ENCODE data around the gene NDUFV3. TPM values are rescaled to one million over a fixed set of nuclear protein-coding genes. Genes with fewer than 3 reads are reported as not detected.

The NDUFV3 gene
- total and polyA plus RNA-seq, 4 donors, result 17.7 to 45.1 (median 28.2) TPM

- Histone ChIP-seq H3K4me1 (ENCODE audit: control insufficient read depth in 5 of 5, insufficient read depth in 5 of 5, low read length in 5 of 5) (peaks cover 0 to 3% (median 0%) of the 10 kb centered on the region in 5 donors), H3K9me3 (ENCODE audit: control insufficient read depth in 4 of 4, insufficient read depth in 3 of 4, low read length in 3 of 4) (no peaks in the 10 kb centered on the region), H3K36me3 (ENCODE audit: control insufficient read depth in 4 of 4, insufficient read depth in 4 of 4, low read length in 4 of 4) (peaks cover 4 to 61% (median 10%) of the 10 kb centered on the region in 4 donors), H3K9ac (ENCODE audit: insufficient read depth in 1 of 2, low read length in 2 of 2) (no peak overlapping the region), H3K27me3 (ENCODE audit: control insufficient read depth in 3 of 3, insufficient read depth in 3 of 3, low read length in 2 of 3) (no peaks in the 10 kb centered on the region), H3K4me3 (no peak overlapping the region), H3K27ac (ENCODE audit: low read depth in 1 of 2, low read length in 1 of 2) (no peak overlapping the region)
- no peak for DNase-seq
- WGBS, 2 donors, result 71 to 78% methylated on average over 10 of the region's 10 CpGs
- ATAC-seq (ENCODE audit: insufficient read depth, low FRiP score), result no peak
- TF ChIP-seq CTCF (IDR thresholded peaks at IDR 0.05; ENCODE audit: control extremely low read depth, extremely low read depth), result no peak
Observed at GRCh38 chr21:42861311-42861847, 31.7 kb upstream of the NDUFV3 start.

- Histone ChIP-seq H3K9ac (ENCODE audit: insufficient read depth in 1 of 2, low read length in 2 of 2) (no peak overlapping the region), H3K27me3 (ENCODE audit: control insufficient read depth in 3 of 3, insufficient read depth in 3 of 3, low read length in 2 of 3) (no peaks in the 10 kb centered on the region), H3K36me3 (ENCODE audit: control insufficient read depth in 4 of 4, insufficient read depth in 4 of 4, low read length in 4 of 4) (peaks cover 4 to 62% (median 10%) of the 10 kb centered on the region in 4 donors), H3K4me1 (ENCODE audit: control insufficient read depth in 5 of 5, insufficient read depth in 5 of 5, low read length in 5 of 5) (peaks cover 0 to 3% (median 0%) of the 10 kb centered on the region in 5 donors), H3K27ac (ENCODE audit: low read depth in 1 of 2, low read length in 1 of 2) (peak overlapping the region in 1 of 2 donors; percentile 6), H3K4me3 (no peak overlapping the region), H3K9me3 (ENCODE audit: control insufficient read depth in 4 of 4, insufficient read depth in 3 of 4, low read length in 3 of 4) (no peaks in the 10 kb centered on the region)
- ATAC-seq (ENCODE audit: insufficient read depth, low FRiP score), result no peak
- DNase-seq, result no peak
- WGBS, 2 donors, result 72 to 80% methylated on average over 28 to 29 of the region's 29 CpGs
- no peak for TF ChIP-seq CTCF (IDR thresholded peaks at IDR 0.05; ENCODE audit: control extremely low read depth, extremely low read depth)
Observed at GRCh38 chr21:42861848-42862400, 31.2 kb upstream of the NDUFV3 start.

- Histone ChIP-seq H3K9me3 (ENCODE audit: control insufficient read depth in 4 of 4, insufficient read depth in 3 of 4, low read length in 3 of 4) (no peaks in the 10 kb centered on the region), H3K36me3 (ENCODE audit: control insufficient read depth in 4 of 4, insufficient read depth in 4 of 4, low read length in 4 of 4) (peaks cover 5 to 62% (median 8%) of the 10 kb centered on the region in 4 donors), H3K9ac (ENCODE audit: insufficient read depth in 1 of 2, low read length in 2 of 2) (no peak overlapping the region), H3K27ac (ENCODE audit: low read depth in 1 of 2, low read length in 1 of 2) (no peak overlapping the region), H3K4me3 (no peak overlapping the region), H3K4me1 (ENCODE audit: control insufficient read depth in 5 of 5, insufficient read depth in 5 of 5, low read length in 5 of 5) (peaks cover 0 to 3% (median 0%) of the 10 kb centered on the region in 5 donors), H3K27me3 (ENCODE audit: control insufficient read depth in 3 of 3, insufficient read depth in 3 of 3, low read length in 2 of 3) (no peaks in the 10 kb centered on the region)
- ATAC-seq (ENCODE audit: insufficient read depth, low FRiP score), result no peak
- WGBS, 2 donors, result 92 to 94% methylated on average over 21 of the region's 21 CpGs
- no peak for DNase-seq
- no peak for TF ChIP-seq CTCF (IDR thresholded peaks at IDR 0.05; ENCODE audit: control extremely low read depth, extremely low read depth)
Observed at GRCh38 chr21:42862774-42863503, 30.2 kb upstream of the NDUFV3 start.
